Frontal cortex (tissue), 4 donors: ENCODE results near the gene SPRED2. TPM values are rescaled to one million over a fixed set of nuclear protein-coding genes. Genes with fewer than 3 reads are reported as not detected.
"Not testable (repeated sequence)": the region's sequence is repeated elsewhere in the genome, so short reads cannot be mapped to it uniquely, and the experiment has no call there.

Experiments used
- DNase-seq, 2 donors: peaks; one replicate each; pipeline ENCODE4 v3.0.0; 2012; ENCODE audit warnings: low spot score in 2 of 2
- FAIRE-seq: peaks from 2 replicates; lab custom pipeline; 2012; peaks lifted over from hg19 to GRCh38; lab: Jason Lieb, UNC
- total RNA-seq: library from RNA; depleted of rRNA; stranded (reverse); fragments of >200 nt; gene quantifications from one replicate; pipeline ENCODE4 v1.2.3, GENCODE V29; 2014
- donor health status: control.
- donor health status: control.
- donor health status: control.

SPRED2 gene
- total RNA-seq, 1 donor from 2014 or later: 8.2 TPM

- FAIRE-seq (no peak), DNase-seq (no peak)
Measured at GRCh38 chr2:65351948-65352595, 80.3 kb downstream of the SPRED2 start.

DNA sequence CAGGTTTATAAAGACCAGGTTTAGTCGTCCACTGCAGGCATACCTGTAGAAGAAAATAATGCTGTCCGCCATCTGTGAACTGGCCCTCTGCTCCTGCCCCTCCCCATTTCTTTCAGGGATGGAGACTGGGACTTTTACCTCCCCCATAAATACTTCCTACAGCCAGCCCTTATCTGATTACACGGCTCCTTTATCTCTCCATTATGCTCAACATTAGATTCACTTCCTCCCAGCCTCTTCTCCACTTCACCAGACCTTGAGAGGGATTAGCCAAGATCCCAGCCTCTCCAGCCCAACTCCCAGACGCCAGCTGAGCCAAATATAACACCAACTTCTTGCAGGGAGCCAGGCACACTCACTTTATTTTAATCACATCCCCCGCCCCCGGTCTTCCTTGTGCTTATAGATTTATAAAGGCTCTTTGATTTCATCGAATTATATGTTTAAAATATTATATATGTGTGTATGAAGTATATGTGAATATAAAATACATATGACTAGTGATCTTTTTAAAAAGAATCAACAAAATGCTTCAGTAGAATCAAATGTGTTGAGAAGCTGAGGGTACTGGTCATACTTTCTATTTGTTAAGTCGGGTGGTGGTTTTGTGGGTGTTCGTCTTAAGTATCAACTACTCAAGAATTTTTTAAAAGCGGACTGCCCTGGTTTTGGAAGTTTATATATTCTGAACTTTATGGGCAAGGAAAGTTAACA is 81.0 kb downstream of the SPRED2 start:
- FAIRE-seq (no peak), DNase-seq (no peak)

- DNase-seq (no peak), FAIRE-seq (no peak)
Measured at GRCh38 chr2:65350651-65351056, 81.7 kb downstream of the SPRED2 start.

- DNase-seq (no peak), FAIRE-seq (no peak)
Measured at GRCh38 chr2:65349863-65350262, 82.5 kb downstream of the SPRED2 start.

GRCh38 chr2:65347913-65348312 is 84.5 kb downstream of the SPRED2 start:
- DNase-seq: no peak
- FAIRE-seq: no peak

GRCh38 chr2:65345631-65346030 is 86.8 kb downstream of the SPRED2 start:
- DNase-seq (no peak), FAIRE-seq (no peak)

DNA sequence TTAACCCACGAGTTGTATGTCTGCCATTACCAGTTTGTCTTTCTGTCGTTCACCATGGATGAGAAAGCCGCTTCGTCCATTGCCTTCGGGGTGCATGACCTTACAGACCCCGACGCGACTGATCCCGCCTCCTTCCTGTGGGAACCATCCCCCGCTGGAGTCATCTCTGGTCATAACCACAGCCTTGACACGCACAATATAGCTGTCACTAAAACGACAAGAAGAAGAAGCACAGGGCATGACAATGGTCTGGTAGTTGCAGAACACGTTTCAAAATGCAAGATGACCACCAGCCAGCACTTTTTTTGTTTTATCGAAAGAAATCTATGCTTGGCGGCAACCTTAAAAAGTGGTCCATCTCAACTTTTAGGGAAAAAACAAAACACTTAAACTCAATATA is 87.7 kb downstream of the SPRED2 start:
- DNase-seq: no peak
- FAIRE-seq: no peak

DNA sequence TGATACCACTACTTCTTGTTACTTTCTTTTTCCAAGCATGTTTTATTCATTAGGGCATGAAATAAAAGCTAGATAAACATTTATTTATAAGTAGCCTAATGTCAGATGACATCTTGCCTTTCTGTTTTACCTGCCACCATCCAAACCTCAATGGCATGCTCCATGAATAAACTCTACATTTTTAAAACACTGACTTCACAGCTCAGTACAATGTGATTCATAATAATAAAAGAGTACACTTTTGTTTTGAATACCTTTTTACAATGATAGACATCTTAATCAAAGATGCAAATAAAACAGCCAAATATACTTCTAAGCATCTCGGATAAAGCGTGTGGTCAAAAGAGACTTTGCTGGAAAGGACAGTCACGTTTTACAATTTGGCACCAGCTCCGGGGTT is 88.2 kb downstream of the SPRED2 start:
- no peak for FAIRE-seq
- no peak for DNase-seq

DNA sequence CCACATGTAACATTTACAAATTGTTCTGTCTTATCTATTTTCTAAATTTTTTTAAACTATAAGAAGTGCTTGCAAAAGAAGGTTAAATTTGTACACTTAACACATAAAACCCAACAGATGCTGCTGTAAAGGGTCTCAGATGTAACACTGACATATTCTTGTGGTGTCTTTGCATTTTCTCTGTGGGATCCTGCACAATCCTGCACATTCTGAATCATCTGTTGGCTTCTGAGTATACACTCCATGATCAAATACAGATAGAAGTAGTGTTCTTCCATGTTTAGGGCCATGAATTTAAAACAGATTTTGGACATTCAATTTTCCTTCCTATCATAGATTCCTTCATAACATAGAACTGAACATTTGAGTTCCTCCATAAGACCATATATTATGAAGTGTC is 89.0 kb downstream of the SPRED2 start:
- FAIRE-seq: no peak

DNA sequence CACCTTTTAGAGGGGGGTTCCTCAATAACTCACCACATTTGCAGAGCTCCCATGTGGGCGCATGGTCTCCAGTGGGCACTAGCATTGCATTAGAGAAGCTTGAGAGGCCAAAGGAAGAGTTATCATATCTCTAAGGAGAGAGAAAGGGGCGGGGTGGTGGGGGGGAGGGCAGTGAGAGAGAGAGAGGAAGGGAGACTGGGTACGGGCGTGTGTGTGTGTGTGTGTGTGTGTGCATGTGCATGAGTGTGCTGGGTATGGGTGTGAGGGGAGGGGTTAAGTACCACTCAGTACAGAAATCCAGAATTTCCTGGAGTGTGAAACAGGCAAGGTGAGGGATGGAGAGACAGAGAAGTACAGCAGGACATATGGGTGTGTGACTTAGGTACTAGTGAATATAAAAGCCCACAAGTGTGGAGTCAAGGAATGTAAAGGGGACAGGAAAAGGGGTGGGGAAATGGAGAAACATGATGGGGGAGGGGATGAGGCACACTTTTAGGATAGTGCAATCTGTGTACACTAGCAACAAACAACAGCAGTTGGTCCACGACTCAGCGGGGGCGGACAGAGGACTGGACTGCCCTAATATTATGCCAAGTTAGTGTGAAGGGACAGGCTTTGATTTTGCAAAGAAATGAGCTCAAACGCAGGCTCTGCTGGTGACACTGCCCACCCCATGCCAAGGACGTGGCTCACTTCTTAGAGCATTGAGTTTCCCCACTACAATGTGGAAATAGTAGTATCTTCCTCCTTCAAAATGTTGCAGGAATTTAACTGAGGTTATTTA is 91.3 kb downstream of the SPRED2 start:
- DNase-seq: no peak
- FAIRE-seq: no peak

More for the DNA sequence above, 89.0 kb downstream of the SPRED2 start:
- DNase-seq: no peak

DNA sequence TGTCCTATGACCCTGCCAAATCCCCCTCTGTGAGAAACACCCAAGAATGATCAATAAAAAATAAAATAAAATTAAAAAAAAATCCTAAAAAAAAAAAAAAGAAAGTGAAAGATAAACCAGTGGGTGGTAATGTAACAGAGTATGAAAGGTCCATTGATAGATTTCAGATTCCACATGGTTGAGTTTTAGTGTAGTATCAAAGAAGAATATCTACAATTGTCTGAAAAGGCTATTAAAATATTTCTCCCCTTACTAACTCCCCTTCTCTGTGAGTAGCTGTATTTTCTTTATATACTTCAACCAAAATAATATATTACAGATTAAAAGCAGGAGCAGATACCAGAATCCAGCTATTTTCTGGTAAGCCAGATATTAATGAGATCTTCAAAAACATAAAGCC is 92.8 kb downstream of the SPRED2 start:
- DNase-seq (no peak), FAIRE-seq (no peak)

- FAIRE-seq, DNase-seq: not testable (repeated sequence)
Measured at GRCh38 chr2:65338830-65339495, 93.4 kb downstream of the SPRED2 start.

DNA sequence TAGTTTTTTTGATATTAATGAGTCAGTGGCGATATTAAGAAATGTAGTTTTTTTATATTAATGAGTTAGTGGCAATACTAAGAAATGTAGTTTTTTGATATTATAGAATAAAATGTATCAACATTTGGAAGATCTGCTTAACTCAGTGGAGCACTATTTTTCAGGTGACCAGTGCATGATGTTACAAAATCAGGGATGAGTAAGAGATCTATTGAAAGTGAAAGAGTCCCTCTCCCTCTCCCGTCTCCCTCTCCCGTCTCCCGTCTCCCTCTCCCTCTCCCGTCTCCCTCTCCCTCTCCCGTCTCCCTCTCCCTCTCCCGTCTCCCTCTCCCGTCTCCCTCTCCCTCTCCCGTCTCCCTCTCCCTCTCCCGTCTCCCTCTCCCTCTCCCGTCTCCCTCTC is 94.5 kb downstream of the SPRED2 start:
- DNase-seq, FAIRE-seq: not testable (repeated sequence)

DNA sequence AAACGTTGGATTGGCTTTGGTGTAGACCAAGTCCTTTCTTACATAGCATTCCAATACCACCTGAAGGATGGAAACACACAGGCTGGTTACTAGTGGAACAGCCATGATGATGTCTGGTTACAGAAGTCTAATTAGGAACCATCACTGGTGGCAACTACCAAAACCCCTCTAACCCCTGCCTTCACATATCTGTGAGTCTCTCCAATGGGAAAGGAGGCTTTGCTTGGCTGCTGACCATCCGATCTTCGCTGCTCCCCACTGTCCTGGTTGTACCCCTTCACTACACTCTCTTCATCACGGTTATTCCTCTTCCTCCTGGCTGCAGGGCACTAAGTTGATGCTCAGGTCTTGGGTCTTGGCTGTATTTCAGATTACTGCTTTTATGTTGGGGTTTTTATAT is 97.7 kb downstream of the SPRED2 start:
- DNase-seq (no peak), FAIRE-seq (no peak)

DNA sequence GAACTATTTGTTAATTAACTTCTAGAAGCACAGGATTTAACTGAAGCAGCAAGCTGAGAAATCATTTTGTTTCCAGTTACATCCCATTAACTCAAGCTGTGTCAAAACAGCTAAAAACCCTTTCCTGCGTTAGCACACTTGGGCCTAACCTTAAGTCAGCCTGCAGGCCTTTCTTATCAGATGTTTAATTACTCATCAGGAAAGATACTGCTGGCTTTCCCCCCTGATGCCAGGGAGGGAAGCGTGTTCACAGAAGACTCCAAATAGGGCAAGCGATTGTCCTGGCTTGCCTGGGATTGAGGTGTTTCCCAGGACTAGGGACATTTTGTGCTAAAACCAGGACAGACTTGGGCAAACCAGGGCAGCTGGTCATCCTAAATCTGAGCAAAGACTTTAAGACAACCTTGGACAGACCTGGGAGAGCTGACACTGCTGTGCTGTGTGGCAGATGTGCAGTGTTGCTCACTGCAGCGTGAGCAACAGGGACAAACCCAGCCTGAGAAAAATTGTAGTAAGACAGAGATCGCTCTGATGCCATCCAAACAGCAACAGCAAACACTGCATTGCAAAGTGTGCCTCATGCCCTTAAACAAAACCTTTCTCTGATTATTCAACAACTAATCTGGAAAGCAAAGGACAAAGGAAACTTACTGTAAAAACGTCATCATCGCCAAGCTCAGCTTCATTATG is 100.9 kb downstream of the SPRED2 start:
- no peak for DNase-seq
- no peak for FAIRE-seq

GRCh38 chr2:65329525-65329924 is 102.9 kb downstream of the SPRED2 start:
- no peak for DNase-seq
- no peak for FAIRE-seq

DNA sequence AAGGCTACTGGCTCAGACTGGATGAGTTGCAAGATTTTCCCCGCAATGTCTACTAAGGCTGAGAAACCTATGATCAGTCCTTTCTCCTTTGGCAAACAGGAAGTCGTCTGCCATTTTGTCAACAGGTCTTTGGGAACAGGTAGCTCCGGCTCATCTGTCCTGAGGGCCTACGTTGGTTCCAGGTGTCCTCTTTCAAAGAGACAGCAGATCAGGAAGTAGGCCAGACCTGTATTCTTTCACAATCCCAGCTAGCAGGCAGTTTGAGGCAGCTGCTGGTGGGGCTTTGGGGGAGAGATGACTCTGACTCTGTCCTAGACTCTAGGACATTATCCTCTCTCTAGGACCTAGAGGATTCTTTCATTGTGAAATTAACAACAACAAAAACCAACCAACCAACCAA is 106.1 kb downstream of the SPRED2 start:
- FAIRE-seq (no peak), DNase-seq (no peak)

GRCh38 chr2:65325066-65325465 is 107.3 kb downstream of the SPRED2 start:
- DNase-seq (no peak), FAIRE-seq (no peak)

- FAIRE-seq: no peak
- no peak for DNase-seq
Measured at GRCh38 chr2:65320946-65321345, 111.5 kb downstream of the SPRED2 start.
